ENCODE data around the gene MKX. TPM values are rescaled to one million over a fixed set of nuclear protein-coding genes. Genes with fewer than 3 reads are reported as not detected.

Gene MKX
- total RNA-seq, 4 donors from 2014 or later: 0.53 to 1.2 TPM; not detected in 2

DNA sequence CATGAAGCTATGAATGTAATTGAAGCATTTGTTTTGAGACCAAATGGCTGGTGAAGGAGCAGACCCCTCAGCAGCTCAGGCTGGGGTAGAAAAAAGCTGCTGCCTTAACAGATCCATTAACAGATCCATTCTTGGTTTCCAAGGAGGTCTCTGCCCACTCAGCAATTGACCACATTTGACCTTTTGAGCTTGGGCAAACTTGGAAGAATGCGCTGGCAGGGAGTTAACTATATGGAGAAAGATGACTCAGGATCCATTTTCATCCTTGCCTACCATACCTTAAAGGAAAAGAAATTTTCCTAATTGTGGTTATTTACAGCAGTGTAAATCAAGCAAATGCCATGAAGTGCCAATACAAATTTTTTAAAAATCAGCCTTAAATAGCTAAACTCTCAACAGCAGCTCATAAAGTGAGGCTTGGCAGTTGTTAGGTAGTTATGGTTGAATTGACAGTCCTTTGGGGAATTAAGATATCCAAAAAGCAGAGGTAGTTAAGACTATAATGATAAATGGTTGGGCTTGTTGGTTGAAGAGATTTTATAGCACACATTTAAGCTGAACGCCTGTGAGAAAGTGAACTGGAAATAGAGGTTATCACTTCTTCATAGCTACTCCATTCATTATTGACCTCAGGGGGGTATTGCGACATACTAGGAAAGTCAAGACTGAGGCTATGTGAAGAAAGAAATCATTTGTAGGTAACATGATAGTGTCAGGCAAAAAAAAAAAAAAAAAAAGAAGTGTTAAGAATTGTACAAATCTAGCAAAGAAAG lies 83.9 kb downstream of the MKX start:
- no peak overlapping the region for H3K27ac ChIP-seq
- TF ChIP-seq, protein P1, sequence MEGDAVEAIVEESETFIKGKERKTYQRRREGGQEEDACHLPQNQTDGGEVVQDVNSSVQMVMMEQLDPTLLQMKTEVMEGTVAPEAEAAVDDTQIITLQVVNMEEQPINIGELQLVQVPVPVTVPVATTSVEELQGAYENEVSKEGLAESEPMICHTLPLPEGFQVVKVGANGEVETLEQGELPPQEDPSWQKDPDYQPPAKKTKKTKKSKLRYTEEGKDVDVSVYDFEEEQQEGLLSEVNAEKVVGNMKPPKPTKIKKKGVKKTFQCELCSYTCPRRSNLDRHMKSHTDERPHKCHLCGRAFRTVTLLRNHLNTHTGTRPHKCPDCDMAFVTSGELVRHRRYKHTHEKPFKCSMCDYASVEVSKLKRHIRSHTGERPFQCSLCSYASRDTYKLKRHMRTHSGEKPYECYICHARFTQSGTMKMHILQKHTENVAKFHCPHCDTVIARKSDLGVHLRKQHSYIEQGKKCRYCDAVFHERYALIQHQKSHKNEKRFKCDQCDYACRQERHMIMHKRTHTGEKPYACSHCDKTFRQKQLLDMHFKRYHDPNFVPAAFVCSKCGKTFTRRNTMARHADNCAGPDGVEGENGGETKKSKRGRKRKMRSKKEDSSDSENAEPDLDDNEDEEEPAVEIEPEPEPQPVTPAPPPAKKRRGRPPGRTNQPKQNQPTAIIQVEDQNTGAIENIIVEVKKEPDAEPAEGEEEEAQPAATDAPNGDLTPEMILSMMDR (IDR thresholded peaks at IDR 0.05 in 4 of 5, conservative IDR thresholded peaks at IDR 0.05 in 1 of 5): no peak
- TF ChIP-seq POLR2A (IDR thresholded peaks at IDR 0.05): no peak
- in situ Hi-C loops (cut with MboI; ENCODE audit: low sequenced_read_pairs in 4 of 4) (loop anchor here in 1 of 4 donors (10.0 kb wide), 1 partner anchor 217 kb away; no protein-coding TSS in a partner anchor), intact Hi-C loops (cut with DNase I; ENCODE audit: low total_unique reads) (no loop called here)
- ATAC-seq (no peak), DNase-seq (no peak)
- H3K4me1 ChIP-seq: peaks cover 0 to 3% of the 10 kb centered on the region in 2 donors
- H3K4me3 ChIP-seq: no peak overlapping the region
- no peaks in the 10 kb centered on the region for H3K36me3 ChIP-seq
- H3K9me3 ChIP-seq: no peaks in the 10 kb centered on the region
- H3K27me3 ChIP-seq: no peaks in the 10 kb centered on the region

DNA sequence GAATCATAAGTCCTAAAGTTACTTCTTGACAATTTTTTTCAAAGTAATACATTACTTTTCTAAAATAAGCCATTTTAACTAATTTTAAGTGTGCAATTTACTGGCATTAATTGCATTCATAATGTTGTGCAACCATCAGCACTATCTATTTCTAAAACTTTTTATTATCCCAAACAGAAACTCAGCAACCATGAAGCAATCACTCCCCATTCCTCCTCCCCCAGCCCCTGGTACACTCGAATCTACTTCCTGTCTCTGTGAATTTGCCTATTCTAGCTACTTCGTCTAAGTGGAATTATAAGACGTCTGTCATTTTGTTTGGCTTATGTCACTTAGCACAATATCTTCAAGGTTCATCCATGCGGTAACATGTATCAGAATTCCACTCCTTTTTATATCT lies 84.9 kb downstream of the MKX start:
- no peak for ATAC-seq
- TF ChIP-seq POLR2A (IDR thresholded peaks at IDR 0.05): no peak
- TF ChIP-seq, protein P1 (IDR thresholded peaks at IDR 0.05 in 4 of 5, conservative IDR thresholded peaks at IDR 0.05 in 1 of 5): no peak
- no peak for DNase-seq
- Histone ChIP-seq H3K36me3 (no peaks in the 10 kb centered on the region), H3K4me1 (peaks cover 0 to 3% of the 10 kb centered on the region in 2 donors), H3K27me3 (no peaks in the 10 kb centered on the region), H3K4me3 (no peak overlapping the region), H3K27ac (no peak overlapping the region), H3K9me3 (no peaks in the 10 kb centered on the region)
- intact Hi-C loops (cut with DNase I; ENCODE audit: low total_unique reads) (no loop called here), in situ Hi-C loops (cut with MboI; ENCODE audit: low sequenced_read_pairs in 4 of 4) (loop anchor here in 1 of 4 donors (10.0 kb wide), 1 partner anchor 216 kb away; no protein-coding TSS in a partner anchor)

DNA sequence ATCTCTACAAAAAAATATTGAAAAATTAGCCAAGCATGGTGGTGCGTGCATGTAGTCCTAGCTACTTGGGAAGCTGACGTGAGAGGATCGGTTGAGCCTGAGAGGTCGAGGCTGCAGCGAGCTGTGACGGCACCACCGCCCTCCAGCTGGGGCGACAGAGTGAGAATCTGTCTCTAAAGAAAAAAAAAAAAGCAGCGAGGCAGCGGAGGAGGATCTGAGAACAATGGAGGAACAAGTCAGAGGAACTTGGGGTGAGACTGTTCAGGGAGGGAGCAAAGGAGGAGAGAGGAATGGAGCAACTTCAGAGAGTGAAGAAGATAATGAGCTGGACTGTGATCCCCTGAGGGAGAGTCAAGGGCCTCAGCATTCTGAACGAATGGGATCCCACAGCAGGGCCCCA lies 85.4 kb downstream of the MKX start:
- intact Hi-C loops (cut with DNase I; ENCODE audit: low total_unique reads): no loop called here
- H3K4me1 ChIP-seq: peaks cover 0 to 3% of the 10 kb centered on the region in 2 donors
- ATAC-seq (no peak), DNase-seq (no peak)
- no peak overlapping the region for H3K4me3 ChIP-seq
- no peak for TF ChIP-seq POLR2A (IDR thresholded peaks at IDR 0.05)
- TF ChIP-seq, protein P1 (IDR thresholded peaks at IDR 0.05 in 4 of 5, conservative IDR thresholded peaks at IDR 0.05 in 1 of 5): no peak
- H3K27ac ChIP-seq: no peak overlapping the region
- H3K9me3 ChIP-seq: no peaks in the 10 kb centered on the region
- in situ Hi-C loops (cut with MboI; ENCODE audit: low sequenced_read_pairs in 4 of 4): loop anchor here in 1 of 4 donors (10.0 kb wide), 1 partner anchor 215 kb away; no protein-coding TSS in a partner anchor
- H3K36me3 ChIP-seq: no peaks in the 10 kb centered on the region
- H3K27me3 ChIP-seq: no peaks in the 10 kb centered on the region

DNA sequence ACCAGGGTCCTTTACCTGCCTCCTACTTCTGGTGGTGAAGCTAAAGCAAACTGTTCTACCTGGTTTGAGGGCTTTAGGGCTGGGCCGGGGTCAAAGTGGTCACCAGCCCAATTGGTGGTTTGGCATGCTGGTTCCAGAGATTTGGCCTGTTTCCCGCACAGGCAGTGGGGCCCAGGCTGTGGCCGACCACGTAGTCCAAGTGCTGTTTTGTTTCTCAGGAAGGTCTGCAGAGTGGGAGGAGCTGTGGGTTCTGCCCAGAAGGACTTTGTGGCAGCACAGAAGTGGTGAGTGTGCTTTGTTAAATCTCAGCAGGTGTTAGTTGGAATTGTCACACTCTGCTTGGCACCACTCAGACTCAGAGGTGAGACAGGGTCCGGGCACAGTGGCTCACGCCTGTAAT lies 85.8 kb downstream of the MKX start:
- no peak for TF ChIP-seq POLR2A (IDR thresholded peaks at IDR 0.05)
- TF ChIP-seq, protein P1 (IDR thresholded peaks at IDR 0.05 in 4 of 5, conservative IDR thresholded peaks at IDR 0.05 in 1 of 5): no peak
- no peak overlapping the region for H3K4me3 ChIP-seq
- no peaks in the 10 kb centered on the region for H3K27me3 ChIP-seq
- H3K36me3 ChIP-seq: no peaks in the 10 kb centered on the region
- H3K9me3 ChIP-seq: no peaks in the 10 kb centered on the region
- in situ Hi-C loops (cut with MboI; ENCODE audit: low sequenced_read_pairs in 4 of 4) (loop anchor here (5.0 to 10.0 kb wide), 3 partner anchors 102 to 215 kb away; no protein-coding TSS in a partner anchor), intact Hi-C loops (cut with DNase I; ENCODE audit: low total_unique reads) (loop anchor here (5.0 kb wide), 1 partner anchor 102 kb away; no protein-coding TSS in a partner anchor)
- H3K27ac ChIP-seq: no peak overlapping the region
- peaks cover 0 to 3% of the 10 kb centered on the region in 2 donors for H3K4me1 ChIP-seq
- DNase-seq: no peak
- no peak for ATAC-seq
